ENCODE measurements around the gene FYN.

Gene FYN

DNA sequence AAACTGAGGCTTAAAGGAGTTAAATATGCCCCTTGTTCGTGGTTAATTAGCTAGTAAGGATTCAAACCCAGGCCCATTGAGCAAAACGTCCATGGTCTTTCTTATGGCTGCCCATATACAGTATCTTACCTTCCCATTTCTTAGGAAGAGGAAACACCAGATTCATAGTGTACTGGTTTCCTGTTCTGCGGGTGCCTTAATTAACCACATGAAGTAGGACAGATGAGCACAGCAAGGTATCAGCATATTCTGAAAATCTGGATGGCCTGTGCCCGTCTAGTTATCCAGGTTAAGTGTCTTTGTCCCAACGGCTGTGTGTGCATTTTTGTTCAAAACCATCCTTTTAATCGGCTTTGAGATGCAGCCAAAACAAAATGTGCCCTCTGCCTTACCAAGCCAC is 174.1 kb downstream of the FYN start:
- TF ChIP-seq BCL11B (tag by site-specific recombination; IDR thresholded peaks at IDR 0.05; ENCODE audit: low read depth) (no peak), PRDM2 (tag by site-specific recombination; IDR thresholded peaks at IDR 0.05; ENCODE audit: borderline replicate concordance) (no peak), PATZ1 (tag by site-specific recombination; IDR thresholded peaks at IDR 0.05) (no peak), ZNF404 (tag by site-specific recombination; IDR thresholded peaks at IDR 0.05) (no peak), ZNF645 (tag by site-specific recombination; IDR thresholded peaks at IDR 0.05) (no peak), ZNF214 (tag by site-specific recombination; IDR thresholded peaks at IDR 0.05; ENCODE audit: borderline replicate concordance) (no peak), ZNF692 (tag by site-specific recombination; IDR thresholded peaks at IDR 0.05) (no peak), ZNF473 (tag by site-specific recombination; IDR thresholded peaks at IDR 0.05) (no peak), MZF1 (tag by site-specific recombination; IDR thresholded peaks at IDR 0.05; ENCODE audit: borderline replicate concordance) (no peak), ZNF2 (tag by site-specific recombination; IDR thresholded peaks at IDR 0.05) (no peak)
- TF ChIP-seq, protein P1, sequence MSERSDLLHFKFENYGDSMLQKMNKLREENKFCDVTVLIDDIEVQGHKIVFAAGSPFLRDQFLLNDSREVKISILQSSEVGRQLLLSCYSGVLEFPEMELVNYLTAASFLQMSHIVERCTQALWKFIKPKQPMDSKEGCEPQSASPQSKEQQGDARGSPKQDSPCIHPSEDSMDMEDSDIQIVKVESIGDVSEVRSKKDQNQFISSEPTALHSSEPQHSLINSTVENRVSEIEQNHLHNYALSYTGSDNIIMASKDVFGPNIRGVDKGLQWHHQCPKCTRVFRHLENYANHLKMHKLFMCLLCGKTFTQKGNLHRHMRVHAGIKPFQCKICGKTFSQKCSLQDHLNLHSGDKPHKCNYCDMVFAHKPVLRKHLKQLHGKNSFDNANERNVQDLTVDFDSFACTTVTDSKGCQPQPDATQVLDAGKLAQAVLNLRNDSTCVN (tag by site-specific recombination; optimal IDR thresholded peaks at IDR 0.05), result no peak
- H3K36me3 ChIP-seq (ENCODE audit: control insufficient read depth in 2 of 2, insufficient read depth in 1 of 2, low read length in 2 of 2), result peaks cover 25 to 87% of the 10 kb centered on the region in 2 experiments
- ChIA-PET CTCF (interaction anchor here (0.7 to 1.5 kb wide), 6 partner anchors 10 to 344 kb away, joined by 3 to 5 read pairs (median 4); no protein-coding TSS in a partner anchor), POLR2A (no interaction called here)
- no peaks in the 10 kb centered on the region for H3K4me1 ChIP-seq (ENCODE audit: control insufficient read depth, insufficient read depth, low read length)
- H3K27ac ChIP-seq (ENCODE audit: extremely low read depth, low read depth, low read length), result no peak overlapping the region
- no peak overlapping the region for H3K4me3 ChIP-seq (ENCODE audit: low read depth, low read length)
- no peaks in the 10 kb centered on the region for H3K9me3 ChIP-seq (ENCODE audit: control insufficient read depth, insufficient read depth, low read depth, low read length)

DNA sequence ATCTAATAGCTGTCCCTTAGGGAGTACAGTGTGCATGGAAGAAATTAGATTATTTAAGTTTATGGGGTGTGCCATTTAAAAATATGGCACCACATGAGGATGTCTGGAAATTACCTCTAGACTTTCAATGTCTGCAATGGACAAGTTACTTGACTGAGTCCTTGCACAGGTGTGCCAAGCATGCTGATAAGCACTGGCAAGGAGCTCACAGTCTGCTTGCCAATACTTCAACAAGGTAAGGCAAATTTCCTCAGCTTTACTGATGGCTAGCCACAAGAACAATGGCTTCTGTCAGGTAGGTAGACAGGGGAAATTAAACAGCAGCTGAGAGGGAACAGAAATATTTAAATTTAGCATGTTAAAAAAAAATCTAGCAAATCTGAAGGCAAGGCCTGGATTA is 176.4 kb downstream of the FYN start:
- H3K36me3 ChIP-seq (ENCODE audit: control insufficient read depth in 2 of 2, insufficient read depth in 1 of 2, low read length in 2 of 2), result peaks cover 25 to 87% of the 10 kb centered on the region in 2 experiments
- no peaks in the 10 kb centered on the region for H3K4me1 ChIP-seq (ENCODE audit: control insufficient read depth, insufficient read depth, low read length)
- ChIA-PET POLR2A (no interaction called here), CTCF (interaction anchor here (0.5 to 4.0 kb wide), 3 partner anchors 11 to 13 kb away, joined by 3 to 36 read pairs (median 3); no protein-coding TSS in a partner anchor)
- H3K9me3 ChIP-seq (ENCODE audit: control insufficient read depth, insufficient read depth, low read depth, low read length), result no peaks in the 10 kb centered on the region
- H3K27ac ChIP-seq (ENCODE audit: extremely low read depth, low read depth, low read length), result no peak overlapping the region
- H3K4me3 ChIP-seq (ENCODE audit: low read depth, low read length), result no peak overlapping the region
- TF ChIP-seq ZNF626 (tag by site-specific recombination; IDR thresholded peaks at IDR 0.05) (no peak), ZXDB (tag by site-specific recombination; IDR thresholded peaks at IDR 0.05) (no peak), ZNF19 (tag by site-specific recombination; IDR thresholded peaks at IDR 0.05; ENCODE audit: low read depth) (no peak), ZNF610 (tag by site-specific recombination; IDR thresholded peaks at IDR 0.05; ENCODE audit: borderline replicate concordance) (no peak), ZNF221 (tag by site-specific recombination; IDR thresholded peaks at IDR 0.05; ENCODE audit: borderline replicate concordance) (no peak), ZNF239 (tag by site-specific recombination; IDR thresholded peaks at IDR 0.05) (no peak), MEIS1 (CRISPR knock-in tag; IDR thresholded peaks at IDR 0.05; ENCODE audit: borderline replicate concordance) (no peak), ZSCAN30 (tag by site-specific recombination; IDR thresholded peaks at IDR 0.05) (no peak), ZNF132 (tag by site-specific recombination; IDR thresholded peaks at IDR 0.05; ENCODE audit: borderline replicate concordance) (no peak)
- TF ChIP-seq, protein P2, sequence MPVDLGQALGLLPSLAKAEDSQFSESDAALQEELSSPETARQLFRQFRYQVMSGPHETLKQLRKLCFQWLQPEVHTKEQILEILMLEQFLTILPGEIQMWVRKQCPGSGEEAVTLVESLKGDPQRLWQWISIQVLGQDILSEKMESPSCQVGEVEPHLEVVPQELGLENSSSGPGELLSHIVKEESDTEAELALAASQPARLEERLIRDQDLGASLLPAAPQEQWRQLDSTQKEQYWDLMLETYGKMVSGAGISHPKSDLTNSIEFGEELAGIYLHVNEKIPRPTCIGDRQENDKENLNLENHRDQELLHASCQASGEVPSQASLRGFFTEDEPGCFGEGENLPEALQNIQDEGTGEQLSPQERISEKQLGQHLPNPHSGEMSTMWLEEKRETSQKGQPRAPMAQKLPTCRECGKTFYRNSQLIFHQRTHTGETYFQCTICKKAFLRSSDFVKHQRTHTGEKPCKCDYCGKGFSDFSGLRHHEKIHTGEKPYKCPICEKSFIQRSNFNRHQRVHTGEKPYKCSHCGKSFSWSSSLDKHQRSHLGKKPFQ (tag by site-specific recombination; IDR thresholded peaks at IDR 0.05), result no peak

Data from HEK293 (cell line).